Stimulated activated CD8-positive, alpha-beta memory T cell treated with anti-CD3 and anti-CD28 coated beads, Interleukin-15, amount 100 ng/mL, for 4 hours (primary cell): ENCODE data around the gene TOR1B.

Source experiments
- DNase-seq, 2 donors: peaks; one replicate each; pipeline ENCODE4 v3.0.0-alpha.2; 2020; ENCODE audit warnings: low read depth in 2 of 2

Gene TOR1B

DNA sequence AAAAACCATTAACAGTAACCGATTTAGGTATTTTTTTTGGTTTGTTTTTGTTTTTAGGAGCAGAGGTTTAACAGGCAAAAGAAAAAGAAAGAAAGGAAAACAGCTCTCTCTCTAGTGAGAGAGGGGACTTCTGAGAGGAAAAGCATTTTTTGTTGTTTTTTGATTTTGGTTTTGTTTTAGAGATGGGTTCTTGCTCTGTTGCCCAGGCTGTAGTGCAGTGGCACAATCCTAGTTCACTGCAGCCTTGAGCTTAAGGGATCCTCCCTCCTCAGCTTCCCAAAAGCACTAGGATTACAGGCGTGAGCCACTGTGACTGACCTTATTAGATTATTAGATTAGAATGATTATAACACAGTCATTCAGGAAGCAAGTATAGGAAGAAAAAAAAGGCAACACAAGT lies 42.4 kb downstream of the TOR1B start:
- no peak for DNase-seq

DNA sequence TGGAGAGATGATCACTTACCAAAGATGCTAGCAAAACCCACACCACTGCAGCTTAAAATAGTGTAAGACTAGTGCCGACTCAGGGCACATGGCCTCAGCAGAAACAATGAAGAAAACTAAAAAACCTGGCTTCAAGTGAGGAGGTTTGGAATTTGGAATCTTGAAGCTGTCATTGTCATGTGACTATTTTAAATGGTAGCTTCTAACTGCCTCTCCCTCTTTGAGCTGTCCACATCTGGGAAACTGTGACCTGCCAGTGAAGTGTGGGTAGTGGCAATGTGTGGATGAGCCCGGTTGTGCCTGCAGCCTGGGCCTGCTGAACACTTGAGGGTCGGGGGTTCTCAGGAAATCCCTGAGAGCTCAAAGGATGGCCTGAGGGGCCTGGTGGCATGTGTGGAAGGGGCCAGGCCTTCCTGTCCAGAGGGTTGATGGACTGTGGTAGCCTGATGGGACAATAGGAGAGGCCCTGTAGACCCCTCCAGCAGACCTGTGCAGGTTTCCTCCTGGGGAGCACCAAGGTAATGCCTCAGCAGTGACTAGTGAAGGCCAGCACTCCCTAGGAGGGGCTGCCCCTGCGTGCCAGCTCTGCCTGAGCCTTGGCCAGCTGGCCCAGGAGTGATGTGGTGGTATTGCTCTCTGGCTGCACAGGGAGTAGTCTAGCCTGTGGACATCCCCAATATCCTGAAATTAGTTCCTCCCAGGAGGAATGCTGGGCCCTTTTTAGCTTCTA lies 45.9 kb downstream of the TOR1B start:
- DNase-seq = no peak

- no peak for DNase-seq
These were observed 46.9 kb downstream of the TOR1B start for GRCh38 chr9:129849901-129850300.

GRCh38 chr9:129850821-129851550 lies 48.0 kb downstream of the TOR1B start:
- no peak for DNase-seq

DNA sequence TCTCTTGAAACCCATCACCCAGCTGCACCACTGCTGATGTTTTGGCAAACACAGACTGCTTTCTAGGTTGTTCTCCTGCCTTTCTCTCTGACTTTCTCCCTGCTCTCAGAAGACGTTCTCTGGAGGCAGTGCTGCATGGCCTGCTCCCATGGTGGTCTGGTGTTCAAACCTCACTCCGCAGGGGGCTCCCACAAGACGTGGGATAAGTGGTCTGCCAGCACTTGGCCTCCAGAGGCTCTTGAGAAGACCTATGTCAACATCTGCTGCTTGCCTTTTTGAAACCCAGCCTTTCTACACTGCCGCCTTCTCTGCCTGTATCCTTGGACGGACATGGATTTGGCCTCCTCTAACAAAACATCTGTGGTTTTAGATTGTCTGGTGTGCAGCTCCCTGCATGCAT lies 48.8 kb downstream of the TOR1B start:
- no peak for DNase-seq

DNA sequence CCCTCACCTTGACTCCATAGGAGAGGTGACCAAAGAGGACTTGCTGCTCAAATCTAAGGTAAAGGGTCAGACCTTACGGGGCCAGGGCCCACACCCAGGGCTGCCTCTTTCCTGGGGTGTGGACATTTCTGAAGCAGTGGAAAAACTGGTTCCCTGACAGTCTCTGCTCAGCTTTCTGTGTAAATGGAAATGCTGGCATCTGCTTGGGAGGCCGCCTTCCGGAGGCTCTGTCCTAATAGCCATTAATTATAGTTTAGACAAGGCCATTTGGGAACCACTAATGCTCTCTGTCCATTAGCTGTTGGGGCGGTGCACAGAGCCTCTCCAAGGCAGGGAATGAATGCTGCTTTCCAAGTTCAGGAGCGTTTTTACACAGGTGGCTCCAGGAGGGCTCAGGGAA lies 49.6 kb downstream of the TOR1B start:
- no peak for DNase-seq

DNA sequence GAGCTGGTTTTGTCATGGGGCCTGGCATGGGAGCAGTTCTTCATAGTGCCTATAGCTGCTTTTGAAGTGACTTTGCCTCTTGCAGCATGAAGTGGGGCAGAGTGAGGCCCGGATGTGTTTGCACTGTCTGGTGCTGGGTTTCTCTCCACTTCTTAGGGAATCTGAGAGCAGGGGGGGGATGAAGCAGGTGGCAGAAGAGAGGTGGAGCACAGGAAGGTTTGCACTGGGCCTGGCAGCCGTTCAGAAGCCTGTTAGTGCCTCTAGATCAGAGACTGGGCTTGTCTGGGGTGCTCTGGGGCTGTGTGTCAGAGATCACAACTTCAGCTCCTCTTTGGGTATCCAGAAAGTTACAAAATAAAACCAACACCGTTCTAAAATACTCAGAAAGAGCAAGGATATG lies 50.6 kb downstream of the TOR1B start:
- DNase-seq = no peak

GRCh38 chr9:129854588-129855110 lies 51.7 kb downstream of the TOR1B start:
- DNase-seq = no peak

DNA sequence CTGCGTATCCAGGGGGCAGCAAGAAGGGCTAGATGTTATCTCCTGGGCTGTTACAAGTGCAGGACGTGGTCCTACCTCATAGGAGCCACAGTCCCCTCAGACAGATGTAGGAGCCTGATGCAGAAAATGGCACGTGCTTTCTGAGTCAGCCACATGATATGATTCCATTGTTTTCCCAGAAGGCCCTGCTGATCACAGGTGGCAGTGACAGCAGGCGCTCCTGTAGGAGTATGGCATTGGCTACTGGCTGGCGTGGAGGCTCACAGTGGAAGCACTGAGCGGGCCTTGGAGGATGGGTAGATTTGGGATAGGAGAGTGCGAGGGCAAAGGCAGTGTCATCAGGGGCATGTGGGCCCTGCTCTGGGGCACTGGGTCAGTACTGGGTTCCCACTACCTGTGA lies 54.2 kb downstream of the TOR1B start:
- DNase-seq = no peak

- DNase-seq = no peak
These were observed 55.4 kb downstream of the TOR1B start for GRCh38 chr9:129858167-129858962.
